SKM-1 treated with dmso at 0.1 percent for 144 hours (cell line): ENCODE data around the gene TRAPPC3.

Experiments used
- DNase-seq: peaks from one replicate; lab custom pipeline; 2025; ENCODE audit not compliant: unreplicated experiment; lab: John Stamatoyannopoulos, UW

The TRAPPC3 gene

GRCh38 chr1:36087233-36088123 lies 61.8 kb downstream of the TRAPPC3 start:
- no peak for DNase-seq
